GM19397 (cell line): Measurements from ENCODE around the gene CCDC57.
A peak's percentile ranks its signal among the peaks of the same experiment; 100 is the strongest.

Experiments
- ATAC-seq: cut with Tn5 transposase; IDR thresholded peaks from one replicate; pipeline ENCODE4 v1.9.1; 2021; ENCODE audit warnings: mild to moderate bottlenecking, moderate library complexity; ENCODE audit not compliant: unreplicated experiment

CCDC57 gene

GRCh38 chr17:82065638-82066303 lies 146.9 kb downstream of the CCDC57 start, which contains the start of gene DUS1L:
Gene DUS1L, minus strand, starts transcription at chr17:82065804. Its CDS starts 745 bp downstream, at chr17:82065059.
- peak; percentile 75 for ATAC-seq

DNA sequence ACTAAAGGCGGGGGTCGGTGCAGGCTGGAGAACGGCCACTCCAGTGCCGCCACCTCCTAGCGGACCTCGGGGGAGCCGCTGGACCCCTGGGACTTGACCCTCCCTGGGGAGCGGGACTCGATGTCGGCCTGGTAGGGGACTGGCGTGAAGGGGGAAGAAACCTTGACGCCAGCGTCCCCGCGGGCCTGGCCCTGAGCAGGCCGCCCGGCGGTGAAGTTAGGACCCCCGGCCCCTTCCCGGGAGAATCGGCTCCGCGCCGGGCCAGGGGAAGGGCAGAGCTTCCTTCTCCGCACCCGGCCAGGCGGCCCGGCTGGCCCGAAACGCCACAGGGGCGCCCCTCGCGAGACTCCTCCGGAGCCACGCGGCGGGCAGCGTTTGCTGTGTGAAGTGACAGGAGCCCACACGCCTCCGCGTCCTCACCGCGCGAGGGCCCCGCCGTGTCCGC lies 147.4 kb downstream of the CCDC57 start:
- ATAC-seq = peak; percentile 35

DNA sequence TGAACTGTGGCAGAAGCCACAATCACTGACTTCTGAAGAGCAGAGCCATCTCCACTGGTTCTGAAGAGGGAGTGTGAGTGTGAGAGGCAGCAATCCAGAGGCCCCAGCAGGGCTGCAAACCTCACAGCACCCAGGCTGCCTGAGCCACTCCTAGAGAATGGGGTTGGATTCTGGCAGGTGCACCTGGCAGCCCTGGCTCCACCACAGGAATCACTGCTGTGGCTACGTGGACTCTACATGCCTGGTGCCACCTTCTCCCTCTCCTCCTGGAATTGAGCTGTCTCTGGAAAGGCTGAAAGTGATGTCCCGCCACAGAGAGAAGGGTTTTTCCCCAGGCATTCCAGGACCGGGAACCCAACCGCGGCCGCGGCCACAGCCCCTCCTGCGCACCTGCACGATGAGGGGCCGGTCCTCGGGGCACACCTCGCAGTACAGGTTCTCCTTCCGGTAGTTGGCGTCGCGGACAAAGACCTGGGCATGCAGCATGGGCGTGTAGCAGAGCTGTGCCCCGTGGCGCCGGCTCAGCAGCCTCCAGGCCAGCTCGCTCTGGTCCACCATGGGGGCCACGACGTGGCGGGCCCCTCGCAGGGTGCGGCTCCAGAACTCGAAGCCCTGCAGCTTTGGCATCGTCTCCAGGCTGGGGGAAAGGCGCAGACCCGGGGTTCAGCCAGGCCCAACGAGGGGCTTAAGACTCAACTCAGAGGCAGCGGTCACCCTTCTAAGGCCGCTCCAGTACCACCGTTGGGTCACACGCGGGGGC lies 148.0 kb downstream of the CCDC57 start:
- ATAC-seq = no peak

DNA sequence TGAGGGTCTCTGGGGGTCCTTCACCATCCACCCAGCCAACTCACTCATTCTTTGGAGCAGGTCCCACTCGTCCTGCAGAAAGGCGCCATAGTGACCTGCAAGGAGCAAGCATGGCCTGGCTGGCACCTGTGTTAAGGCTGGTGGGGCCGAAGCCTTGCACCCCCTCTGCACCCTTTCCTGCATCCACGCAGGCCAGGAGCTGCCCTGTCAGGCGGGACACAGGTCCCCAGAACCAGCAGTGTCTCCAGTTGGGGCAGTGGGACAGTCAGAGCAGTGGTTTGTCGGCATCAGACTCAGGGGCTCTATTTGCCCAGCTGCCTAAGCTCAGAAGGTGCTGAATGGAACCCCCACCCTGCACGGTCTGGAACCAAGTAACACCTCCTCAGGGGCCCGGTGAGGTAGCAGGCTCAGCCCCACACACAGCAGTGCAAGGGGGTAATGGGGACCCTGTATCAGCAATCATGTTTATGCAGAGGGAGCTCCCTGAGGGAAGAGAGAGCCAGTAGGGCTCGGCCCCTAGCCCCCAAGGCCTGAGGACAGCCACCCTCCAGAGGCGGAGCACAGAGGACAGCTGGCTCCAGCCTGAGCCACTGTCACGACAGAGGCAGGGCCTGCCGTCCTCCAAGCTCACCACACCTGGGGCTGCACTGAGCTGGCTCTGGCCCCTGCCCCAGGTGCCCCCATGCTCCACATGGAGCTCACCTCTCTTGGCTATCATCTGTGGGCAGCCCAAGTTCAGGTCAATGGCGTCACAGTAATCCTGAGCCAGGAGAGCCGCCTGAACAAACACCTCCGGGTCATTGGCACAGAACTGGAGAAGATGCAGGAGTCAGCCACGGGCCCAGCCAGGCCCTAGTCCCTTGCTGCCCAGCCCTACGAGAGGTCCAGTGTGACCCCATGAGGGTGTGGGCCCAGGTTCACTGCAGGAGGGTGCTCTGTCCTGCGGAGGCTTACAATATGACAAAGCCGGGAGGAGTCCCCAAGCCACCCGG lies 148.9 kb downstream of the CCDC57 start:
- no peak for ATAC-seq

DNA sequence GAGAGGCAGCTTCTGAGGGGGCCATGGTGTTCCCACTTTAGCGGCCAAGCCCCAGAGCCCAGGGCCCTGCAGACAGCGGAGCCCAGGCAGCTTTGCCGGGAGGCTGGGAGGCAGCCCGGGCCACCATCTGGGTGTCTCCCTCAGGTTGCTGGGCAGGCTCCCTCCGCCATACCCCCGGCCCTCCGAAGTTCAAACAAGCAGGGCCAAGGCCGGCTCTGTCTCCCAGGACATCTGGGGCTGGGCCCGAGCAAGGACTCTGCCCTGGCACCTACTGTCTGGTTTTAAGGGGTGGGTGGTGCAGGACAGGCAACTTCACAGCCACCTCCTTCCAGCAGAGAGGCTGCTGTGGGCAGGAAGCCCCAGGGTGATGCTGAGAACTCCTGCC lies 149.7 kb downstream of the CCDC57 start:
- ATAC-seq = no peak

DNA sequence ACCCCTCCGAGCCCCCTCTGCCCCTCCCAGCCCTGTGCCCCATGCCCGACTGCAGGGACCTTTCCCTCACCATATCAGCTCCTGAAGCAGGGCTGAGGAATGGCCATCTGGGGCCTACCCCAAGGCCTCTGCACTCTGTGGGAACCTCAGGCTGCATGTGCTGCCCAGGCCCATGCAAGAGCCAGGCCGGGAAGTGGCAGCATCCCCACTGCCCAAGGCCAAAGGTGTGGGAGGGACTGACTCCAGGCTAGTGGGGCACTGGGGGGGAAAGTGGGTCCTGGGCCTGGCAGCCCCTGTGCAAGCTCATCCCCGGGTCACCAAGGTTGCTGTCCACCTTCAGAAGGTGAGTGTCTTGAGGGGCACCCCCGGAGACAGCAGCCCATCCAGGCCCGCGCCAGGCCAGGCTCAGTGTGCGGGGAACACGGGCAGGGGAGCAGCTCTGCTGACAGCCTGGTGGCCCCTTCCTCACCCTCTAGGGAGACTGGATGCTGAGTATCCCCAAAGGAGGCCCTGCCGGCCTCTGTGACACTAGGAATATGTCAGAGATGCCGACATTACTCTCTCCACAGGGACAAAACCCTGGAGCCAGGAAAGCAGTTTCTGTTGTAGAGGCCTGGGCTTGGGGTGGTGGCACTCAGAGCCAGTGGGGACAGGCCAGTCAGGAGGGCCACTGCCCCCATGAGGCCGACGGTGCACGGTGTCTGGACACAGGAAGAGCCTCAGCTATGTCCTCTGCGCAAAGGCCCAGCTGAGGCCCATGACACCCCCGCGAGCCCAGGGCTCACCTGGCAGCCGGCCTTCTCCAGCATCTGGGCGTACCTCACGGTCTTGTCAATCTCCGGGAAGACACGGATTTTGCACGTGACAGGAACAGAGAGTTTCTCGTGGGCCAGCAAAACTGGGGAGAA lies 150.3 kb downstream of the CCDC57 start:
- no peak for ATAC-seq

GRCh38 chr17:82061047-82061925 lies 151.4 kb downstream of the CCDC57 start:
- no peak for ATAC-seq

GRCh38 chr17:82060614-82061013 lies 152.0 kb downstream of the CCDC57 start:
- no peak for ATAC-seq

- no peak for ATAC-seq
These were observed 152.7 kb downstream of the CCDC57 start for GRCh38 chr17:82060001-82060380.

GRCh38 chr17:82059272-82060000 lies 153.2 kb downstream of the CCDC57 start:
- ATAC-seq = no peak

DNA sequence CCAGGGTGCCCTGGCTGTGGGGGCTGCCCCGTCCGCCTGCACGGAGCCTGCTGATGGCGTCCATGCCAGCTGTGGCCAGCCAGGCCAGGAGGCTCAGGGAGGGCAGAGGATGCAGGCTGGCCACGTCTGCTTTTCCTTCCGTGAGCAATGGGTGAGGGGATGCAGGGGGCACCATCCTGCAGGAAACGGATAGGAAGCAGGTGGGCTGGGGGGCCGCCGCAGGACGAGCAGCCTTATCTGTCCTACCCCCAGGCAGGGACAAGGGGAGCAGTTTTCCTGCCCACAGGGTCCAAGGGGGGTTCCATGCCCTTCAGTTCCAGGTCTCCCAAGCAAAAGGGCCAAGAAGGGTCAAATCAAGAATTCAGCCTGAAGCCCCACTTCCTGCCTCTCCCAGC lies 153.8 kb downstream of the CCDC57 start:
- no peak for ATAC-seq

- ATAC-seq = no peak
These were observed 154.3 kb downstream of the CCDC57 start for GRCh38 chr17:82058230-82058854.

GRCh38 chr17:82056729-82057621 lies 155.7 kb downstream of the CCDC57 start:
- ATAC-seq = no peak

DNA sequence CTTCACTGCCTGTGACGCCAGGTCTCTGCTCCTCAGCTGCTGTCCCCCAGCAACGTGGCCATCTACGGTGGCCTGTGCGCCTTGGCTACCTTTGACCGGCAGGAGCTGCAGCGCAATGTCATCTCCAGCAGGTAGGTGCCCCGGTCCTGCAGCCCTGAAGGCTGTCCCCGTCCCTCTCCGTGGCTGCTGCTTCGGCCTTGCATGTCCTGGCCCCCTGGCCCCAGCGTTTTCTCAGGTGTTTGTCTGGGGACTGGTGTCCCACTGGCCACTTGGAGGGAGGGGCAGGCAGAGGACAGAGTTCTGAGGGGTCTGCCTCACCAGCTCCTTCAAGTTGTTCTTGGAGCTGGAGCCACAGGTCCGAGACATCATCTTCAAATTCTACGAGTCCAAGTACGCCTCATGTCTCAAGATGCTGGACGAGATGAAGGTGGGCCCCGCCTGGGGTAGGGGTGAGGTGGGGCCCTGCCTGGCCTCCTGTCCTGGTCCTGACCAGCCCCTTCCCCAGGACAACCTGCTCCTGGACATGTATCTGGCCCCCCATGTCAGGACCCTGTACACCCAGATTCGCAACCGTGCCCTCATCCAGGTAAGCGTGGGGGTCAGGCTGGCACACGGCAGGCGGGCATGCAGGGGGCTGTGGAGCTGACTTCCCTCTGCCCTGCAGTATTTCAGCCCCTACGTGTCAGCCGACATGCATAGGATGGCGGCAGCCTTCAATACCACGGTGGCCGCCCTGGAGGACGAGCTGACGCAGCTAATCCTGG lies 156.5 kb downstream of the CCDC57 start:
- ATAC-seq = no peak

- ATAC-seq = no peak
These were observed 157.3 kb downstream of the CCDC57 start for GRCh38 chr17:82055023-82055964.
